HepG2 (cell line): Measurements from ENCODE around the gene FMNL1. TPM values are rescaled to one million over a fixed set of nuclear protein-coding genes. Genes with fewer than 3 reads are reported as not detected.

Source experiments
- BRD4 ChIP-seq: sonication (generic); formaldehyde crosslinking; IDR thresholded peaks from 2 replicates; pipeline ENCODE4 v1.4.0; 2020; ENCODE audit warnings: missing genetic modification reagents
- CCDC6 ChIP-seq: sonication (generic); formaldehyde crosslinking; IDR thresholded peaks from 2 replicates; pipeline ENCODE4 v1.8.1; 2022; ENCODE audit warnings: mild to moderate bottlenecking, missing genetic modification reagents, moderate library complexity
- HIC2 ChIP-seq: sonication (generic); formaldehyde crosslinking; IDR thresholded peaks from 2 replicates; pipeline ENCODE4 v1.9.0; 2022; ENCODE audit warnings: low read depth, missing genetic modification reagents
- HINFP ChIP-seq: sonication (generic); formaldehyde crosslinking; IDR thresholded peaks from 2 replicates; pipeline ENCODE4 v1.4.0; 2020; ENCODE audit warnings: low read depth, mild to moderate bottlenecking, missing genetic modification reagents
- NCOR1 ChIP-seq: fragments of 200-600 bp; sonication (generic); IDR thresholded peaks from 2 replicates; pipeline ENCODE4 v1.7.0; 2017; ENCODE audit warnings: antibody characterized with exemption, low read length, borderline replicate concordance
- ZBTB39 ChIP-seq: sonication (generic); formaldehyde crosslinking; IDR thresholded peaks from 2 replicates; pipeline ENCODE4 v1.5.0; 2020; ENCODE audit warnings: missing genetic modification reagents
- ZNF704 ChIP-seq: sonication (generic); formaldehyde crosslinking; IDR thresholded peaks from 2 replicates; pipeline ENCODE4 v1.8.1; 2023; ENCODE audit warnings: mild to moderate bottlenecking, inconsistent platforms, moderate library complexity, missing genetic modification reagents, borderline replicate concordance
- ZNF776 ChIP-seq: sonication (generic); formaldehyde crosslinking; IDR thresholded peaks from 2 replicates; pipeline ENCODE4 v1.4.0; 2020; ENCODE audit warnings: mild to moderate bottlenecking, missing genetic modification reagents
- ZNF878 ChIP-seq: sonication (generic); formaldehyde crosslinking; IDR thresholded peaks from 2 replicates; pipeline ENCODE4 v1.8.1; 2023; ENCODE audit warnings: mild to moderate bottlenecking, missing genetic modification reagents, moderate library complexity
- polyA plus RNA-seq, 8 experiments: library from polyadenylated mRNA; depleted of rRNA in 3 of 8; stranded (reverse) in 7 of 8; unstranded in 1 of 8; fragments of >200 nt; fragmentation: Illumina TruSeq in 4 of 8; extraction: Trizol in 4 of 8; gene quantifications; 2 replicates each; pipeline versions ENCODE4 v1.2.1 to v1.2.3, GENCODE V29; 2011 to 2016; ENCODE audit warnings: low read depth in 4 of 8, missing spikeins in 1 of 8, mixed read lengths in 1 of 8; ENCODE audit not compliant: insufficient read depth in 1 of 8
- total RNA-seq, 5 experiments: library from RNA; depleted of rRNA; stranded (reverse); fragments of >200 nt; fragmentation: Illumina TruSeq; extraction: Trizol; gene quantifications; 2 replicates each; pipeline ENCODE4 v1.2.3, GENCODE V29; 2016; ENCODE audit warnings: low read depth in 1 of 5

FMNL1 gene
- total and polyA plus RNA-seq, 2 of the 13 experiments (the other 11 are each of a cell fraction or from before 2014, with no cell fraction given), result 0.53 to 0.70 TPM

GRCh38 chr17:45197108-45197507 lies 24.6 kb upstream of the FMNL1 start (continued):
- TF ChIP-seq HIC2 (CRISPR knock-in tag) (no peak), BRD4 (CRISPR knock-in tag) (0 out of 2 replicates have a peak, but pooled peaks have one; percentile 6), ZNF704 (no peak), ZNF776 (CRISPR knock-in tag) (no peak), CCDC6 (no peak), ZNF878 (CRISPR knock-in tag) (no peak), HINFP (CRISPR knock-in tag) (no peak), NCOR1 (no peak), ZBTB39 (CRISPR knock-in tag) (0 out of 2 replicates have a peak, but pooled peaks have one; percentile 16)
